BJ (cell line): ENCODE results near the gene FEV. TPM values are rescaled to one million over a fixed set of nuclear protein-coding genes. Genes with fewer than 3 reads are reported as not detected.

Experiments used
- CTCF ChIA-PET: fragments of 350-600 bp; formaldehyde crosslinking; extraction: SDS; loops from one replicate; lab custom pipeline; 2021; ENCODE audit warnings: antibody characterized with exemption, inconsistent platforms; lab: Yijun Ruan, JAX
- POLR2A ChIA-PET: fragments of 300-600 bp; sonication (Branson Sonifier 250); formaldehyde crosslinking; extraction: SDS; loops from one replicate; lab custom pipeline; 2021; ENCODE audit warnings: antibody characterized with exemption; lab: Charles Lee
- DNase-seq: peaks from one replicate; pipeline ENCODE4 v3.0.0-alpha.2; 2011; ENCODE audit warnings: low read depth
- H3K27me3 ChIP-seq: 2 replicates; pipeline ENCODE4 v1.6.0; 2011; ENCODE audit warnings: low read length; ENCODE audit not compliant: control insufficient read depth, insufficient read depth
- H3K36me3 ChIP-seq: 2 replicates; pipeline ENCODE4 v1.5.1; 2011; ENCODE audit warnings: low read length; ENCODE audit not compliant: control insufficient read depth, insufficient read depth
- H3K4me3 ChIP-seq: 2 replicates; pipeline ENCODE4 v1.5.1; 2011; ENCODE audit warnings: low read depth, mild to moderate bottlenecking, control low read depth, low read length
- polyA minus RNA-seq: library from RNA; depleted of rRNA, polyadenylated mRNA; stranded (reverse); fragments of >200 nt; gene quantifications from 2 replicates; pipeline ENCODE4 v1.2.3, GENCODE V29; 2011; rRNA and poly(A)+ RNA removed
- polyA plus RNA-seq: library from polyadenylated mRNA; depleted of rRNA; stranded (reverse); fragments of >200 nt; gene quantifications from 2 replicates; pipeline ENCODE4 v1.2.3, GENCODE V29; 2011; rRNA removed
- TF ChIP-seq, protein P1 (sequence below): IDR thresholded peaks from 2 replicates; pipeline ENCODE4 v1.5.1; 2011; ENCODE audit warnings: low read depth, mild to moderate bottlenecking, control low read depth, inconsistent platforms, low read length, moderate library complexity; ENCODE audit not compliant: insufficient read depth

FEV gene
- polyA plus RNA-seq (not detected in 2 replicates), polyA minus RNA-seq (not detected in 2 replicates)

- no peak for DNase-seq
- Histone ChIP-seq H3K27me3 (peaks cover 73% of the 10 kb centered on the region), H3K4me3 (no peak within 1 kb of the TSS), H3K36me3 (no peaks in the 10 kb centered on the region)
- TF ChIP-seq, protein P1, sequence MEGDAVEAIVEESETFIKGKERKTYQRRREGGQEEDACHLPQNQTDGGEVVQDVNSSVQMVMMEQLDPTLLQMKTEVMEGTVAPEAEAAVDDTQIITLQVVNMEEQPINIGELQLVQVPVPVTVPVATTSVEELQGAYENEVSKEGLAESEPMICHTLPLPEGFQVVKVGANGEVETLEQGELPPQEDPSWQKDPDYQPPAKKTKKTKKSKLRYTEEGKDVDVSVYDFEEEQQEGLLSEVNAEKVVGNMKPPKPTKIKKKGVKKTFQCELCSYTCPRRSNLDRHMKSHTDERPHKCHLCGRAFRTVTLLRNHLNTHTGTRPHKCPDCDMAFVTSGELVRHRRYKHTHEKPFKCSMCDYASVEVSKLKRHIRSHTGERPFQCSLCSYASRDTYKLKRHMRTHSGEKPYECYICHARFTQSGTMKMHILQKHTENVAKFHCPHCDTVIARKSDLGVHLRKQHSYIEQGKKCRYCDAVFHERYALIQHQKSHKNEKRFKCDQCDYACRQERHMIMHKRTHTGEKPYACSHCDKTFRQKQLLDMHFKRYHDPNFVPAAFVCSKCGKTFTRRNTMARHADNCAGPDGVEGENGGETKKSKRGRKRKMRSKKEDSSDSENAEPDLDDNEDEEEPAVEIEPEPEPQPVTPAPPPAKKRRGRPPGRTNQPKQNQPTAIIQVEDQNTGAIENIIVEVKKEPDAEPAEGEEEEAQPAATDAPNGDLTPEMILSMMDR, result no peak
- ChIA-PET POLR2A (no interaction called here), CTCF (interaction anchor here (1.2 kb wide), 1 partner anchor 45 kb away, joined by 4 read pairs; no protein-coding TSS in a partner anchor)
These were observed at the start of gene FEV for GRCh38 chr2:218985021-218985324. Gene FEV (minus strand): TSS chr2:218985184. CDS start chr2:218985075, 109 bp downstream.

- H3K36me3 ChIP-seq, result no peaks in the 10 kb centered on the region
- ChIA-PET CTCF (interaction anchor here (0.9 to 9.3 kb wide), 5 partner anchors 8 to 122 kb away, joined by 3 to 198 read pairs (median 4); partner anchors contain the start of gene NHEJ1), POLR2A (no interaction called here)
- TF ChIP-seq, protein P1, result no peak
- H3K4me3 ChIP-seq, result no peak overlapping the region
- H3K27me3 ChIP-seq, result peaks cover 22% of the 10 kb centered on the region
- DNase-seq, result no peak
These were observed 47.2 kb upstream of the FEV start for GRCh38 chr2:219032051-219032745.

GRCh38 chr2:219031005-219031738 lies 46.2 kb upstream of the FEV start:
- no peak overlapping the region for H3K4me3 ChIP-seq
- ChIA-PET POLR2A (no interaction called here), CTCF (interaction anchor here (0.9 to 9.3 kb wide), 14 partner anchors 9 to 123 kb away, joined by 3 to 198 read pairs (median 6); partner anchors contain the start of genes FEV and NHEJ1)
- H3K27me3 ChIP-seq, result peaks cover 24% of the 10 kb centered on the region
- no peak for DNase-seq
- TF ChIP-seq, protein P1, result no peak
- no peaks in the 10 kb centered on the region for H3K36me3 ChIP-seq

- CTCF ChIA-PET, result interaction anchor here (0.6 to 9.3 kb wide), 48 partner anchors 8 to 500 kb away, joined by 3 to 198 read pairs (median 5); partner anchors contain the start of genes CFAP65, FEV, NHEJ1 and ZFAND2B
- DNase-seq, result no peak
- TF ChIP-seq, protein P1, result no peak
- Histone ChIP-seq H3K27me3 (peaks cover 20% of the 10 kb centered on the region), H3K4me3 (no peak overlapping the region), H3K36me3 (no peaks in the 10 kb centered on the region)
- POLR2A ChIA-PET, result no interaction called here
These were observed 45.4 kb upstream of the FEV start for GRCh38 chr2:219030177-219030940.
